A204.1 (cell line): ENCODE data around the gene TUBA1A.
"Not testable (repeated sequence)": the region's sequence is repeated elsewhere in the genome, so short reads cannot be mapped to it uniquely, and the experiment has no call there.

Source experiments
- FAIRE-seq: peaks from 2 replicates; lab custom pipeline; 2012; peaks lifted over from hg19 to GRCh38; lab: Jason Lieb, UNC

TUBA1A gene

GRCh38 chr12:49146406-49146805 is 42.5 kb downstream of the TUBA1A start:
- no peak for FAIRE-seq

GRCh38 chr12:49144384-49144783 is 44.5 kb downstream of the TUBA1A start:
- FAIRE-seq, result no peak

- no peak for FAIRE-seq
Observed at GRCh38 chr12:49138999-49139398, 49.9 kb downstream of the TUBA1A start.

GRCh38 chr12:49138587-49138986 is 50.3 kb downstream of the TUBA1A start:
- FAIRE-seq, result no peak

GRCh38 chr12:49137476-49137875 is 51.4 kb downstream of the TUBA1A start:
- FAIRE-seq, result no peak

GRCh38 chr12:49136997-49137396 is 51.9 kb downstream of the TUBA1A start:
- FAIRE-seq, result not testable (repeated sequence)
